ENCODE results near the gene ST7L.

The ST7L gene

DNA sequence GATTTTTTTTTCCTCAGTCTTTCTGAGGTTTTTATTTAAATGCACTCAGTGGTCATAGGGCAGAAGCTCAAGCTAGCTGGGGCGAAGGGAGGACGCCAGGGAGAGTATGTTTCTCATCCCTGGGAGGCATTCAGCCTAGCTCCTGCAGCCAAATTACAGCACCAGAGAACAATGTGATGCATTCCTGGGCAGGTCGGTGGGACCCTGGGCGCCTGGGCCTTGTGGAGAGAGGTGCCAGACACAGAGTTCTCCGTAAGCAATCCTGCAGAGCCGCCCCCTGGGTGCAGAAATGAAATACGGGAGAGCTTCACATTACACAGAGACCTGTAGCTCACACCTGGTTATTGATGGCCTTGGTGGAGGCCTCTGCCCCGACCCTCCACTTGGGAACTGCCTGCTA lies 94.7 kb downstream of the ST7L start:
- DNase-seq (ENCODE audit: low read depth, low spot score), result no peak
- H3K4me3 ChIP-seq (ENCODE audit: low read length), result no peak overlapping the region

DNA sequence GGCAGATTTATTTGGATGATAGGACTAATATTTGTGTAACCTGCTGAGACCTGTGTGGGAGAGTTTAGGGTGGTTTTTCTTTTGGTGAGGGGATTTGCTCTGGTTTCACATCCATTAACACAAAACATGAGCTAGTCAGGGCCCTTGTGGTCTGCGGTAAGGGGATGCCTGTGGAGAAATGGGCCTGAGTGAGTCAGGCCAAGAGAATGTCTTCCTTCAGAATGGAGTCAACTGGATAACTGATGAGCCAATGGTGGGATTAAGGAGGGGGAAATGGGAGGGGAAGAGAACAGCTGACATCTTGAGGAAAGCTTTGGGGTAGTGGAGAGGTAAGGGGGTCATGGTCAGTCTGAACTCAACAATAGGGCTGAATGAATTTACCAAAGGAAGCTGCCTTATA lies 96.3 kb downstream of the ST7L start:
- no peak for DNase-seq (ENCODE audit: low read depth, low spot score)
- H3K4me3 ChIP-seq (ENCODE audit: low read length), result no peak overlapping the region

DNA sequence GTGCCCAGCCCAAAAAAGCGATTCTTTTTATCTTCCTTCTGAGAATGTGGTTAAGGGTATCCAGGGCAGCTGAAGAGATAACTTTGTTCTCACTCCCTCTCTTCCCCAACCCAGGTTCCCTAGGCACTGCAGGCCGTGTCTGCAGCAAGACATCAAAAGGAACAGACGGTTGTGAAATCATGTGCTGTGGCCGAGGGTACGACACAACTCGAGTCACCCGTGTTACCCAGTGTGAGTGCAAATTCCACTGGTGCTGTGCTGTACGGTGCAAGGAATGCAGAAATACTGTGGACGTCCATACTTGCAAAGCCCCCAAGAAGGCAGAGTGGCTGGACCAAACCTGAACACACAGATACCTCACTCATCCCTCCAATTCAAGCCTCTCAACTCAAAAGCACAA lies 98.8 kb downstream of the ST7L start:
- peak; percentile 32 for DNase-seq (ENCODE audit: low read depth, low spot score)
- no peak overlapping the region for H3K4me3 ChIP-seq (ENCODE audit: low read length)

DNA sequence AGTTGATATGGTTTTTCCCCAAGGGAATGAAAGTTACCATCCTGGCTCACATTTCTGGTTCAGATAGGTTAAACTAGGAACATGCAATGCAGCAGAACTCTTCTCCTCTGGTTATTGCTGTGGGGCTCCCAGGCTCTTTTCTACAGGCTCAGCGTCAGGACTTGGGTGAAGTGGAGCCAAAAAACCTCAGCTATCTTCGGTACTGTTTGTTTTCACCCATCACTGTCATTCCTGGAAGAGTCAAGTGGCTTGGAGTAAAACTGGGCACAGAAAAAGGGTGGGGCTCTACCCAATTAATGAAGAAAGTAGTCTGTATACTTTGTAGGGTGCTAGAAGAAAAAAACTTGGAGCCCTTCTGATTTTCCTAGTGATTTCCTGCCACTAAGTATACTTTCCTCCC lies 100.8 kb downstream of the ST7L start:
- DNase-seq (ENCODE audit: low read depth, low spot score), result no peak
- H3K4me3 ChIP-seq (ENCODE audit: low read length), result no peak overlapping the region

DNA sequence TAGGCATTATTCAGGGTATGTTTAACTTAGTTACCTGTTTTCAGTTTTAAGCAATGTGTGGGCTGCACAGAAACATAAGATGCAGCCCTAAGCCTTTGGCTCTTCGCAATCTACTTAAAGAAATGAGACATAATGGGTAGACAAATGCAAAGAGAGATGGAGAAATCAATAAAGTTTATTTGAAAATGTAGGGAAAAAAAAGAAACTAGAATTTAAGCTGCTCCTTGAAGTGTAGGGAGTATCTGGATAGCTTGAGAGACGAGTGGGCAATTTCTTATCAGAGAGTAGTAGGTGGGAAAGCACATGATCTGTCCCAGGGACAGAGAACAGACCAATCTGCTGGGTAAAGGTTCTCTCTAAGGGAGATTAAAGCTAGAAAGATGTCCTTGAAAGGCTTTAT lies 101.3 kb downstream of the ST7L start:
- H3K4me3 ChIP-seq (ENCODE audit: low read length), result no peak overlapping the region
- no peak for DNase-seq (ENCODE audit: low read depth, low spot score)

DNA sequence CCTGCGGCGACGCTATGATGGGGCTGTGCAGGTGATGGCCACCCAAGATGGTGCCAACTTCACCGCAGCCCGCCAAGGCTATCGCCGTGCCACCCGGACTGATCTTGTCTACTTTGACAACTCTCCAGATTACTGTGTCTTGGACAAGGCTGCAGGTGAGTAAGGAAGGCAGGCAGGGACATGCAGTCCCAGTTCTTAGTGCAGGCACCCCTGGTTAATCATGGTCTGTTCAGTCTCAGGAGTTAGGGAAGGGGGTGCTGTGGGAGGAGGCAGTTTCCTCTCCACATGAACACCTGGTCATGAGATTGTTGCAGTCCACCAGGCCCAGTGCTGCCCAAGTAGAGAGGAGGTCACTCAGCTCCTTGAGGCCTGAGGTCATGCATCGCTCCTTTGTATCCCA lies 101.7 kb downstream of the ST7L start:
- H3K4me3 ChIP-seq (ENCODE audit: low read length), result no peak overlapping the region
- no peak for DNase-seq (ENCODE audit: low read depth, low spot score)

DNA sequence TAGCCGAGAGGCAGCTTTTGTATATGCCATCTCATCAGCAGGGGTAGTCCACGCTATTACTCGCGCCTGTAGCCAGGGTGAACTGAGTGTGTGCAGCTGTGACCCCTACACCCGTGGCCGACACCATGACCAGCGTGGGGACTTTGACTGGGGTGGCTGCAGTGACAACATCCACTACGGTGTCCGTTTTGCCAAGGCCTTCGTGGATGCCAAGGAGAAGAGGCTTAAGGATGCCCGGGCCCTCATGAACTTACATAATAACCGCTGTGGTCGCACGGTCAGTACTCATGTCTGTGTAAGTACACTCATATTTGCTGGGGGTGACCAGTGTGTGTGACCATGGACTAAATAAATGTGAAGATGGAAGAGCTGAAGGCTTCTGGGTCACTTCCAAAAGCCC lies 102.8 kb downstream of the ST7L start:
- DNase-seq (ENCODE audit: low read depth, low spot score), result no peak
- H3K4me3 ChIP-seq (ENCODE audit: low read length), result no peak overlapping the region

DNA sequence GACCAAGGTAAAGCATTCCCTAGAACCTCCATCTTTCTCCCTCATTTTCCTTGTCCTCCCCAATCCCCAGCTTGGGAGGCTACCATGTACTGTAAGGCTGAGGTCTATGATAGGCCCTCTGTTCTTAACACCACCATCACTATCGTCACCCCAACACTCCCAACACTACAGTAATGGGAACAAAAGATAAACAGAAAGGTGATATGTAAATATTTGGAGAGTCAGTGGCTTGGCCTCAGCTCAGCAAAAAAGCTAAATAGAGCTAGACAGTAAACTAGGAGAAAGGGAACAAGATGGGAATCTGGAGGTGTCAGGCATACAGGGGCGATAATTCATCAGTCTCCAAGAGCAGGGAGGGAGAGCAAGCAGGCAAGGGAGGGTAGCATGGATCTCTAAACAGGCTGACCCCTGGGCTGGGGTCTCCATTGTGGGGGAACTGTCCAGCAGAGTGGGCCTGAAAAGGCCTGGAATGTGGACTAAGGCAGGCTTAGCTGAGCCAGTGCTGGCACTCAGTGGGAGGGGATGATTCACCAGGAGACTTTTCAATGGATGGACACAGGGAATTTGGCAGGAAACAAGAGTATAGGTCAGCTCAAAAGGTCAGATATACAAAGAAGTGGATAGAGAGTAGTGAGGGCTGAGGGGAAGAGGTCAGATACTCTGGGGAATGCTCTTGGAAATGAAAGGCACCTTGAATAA lies 103.5 kb downstream of the ST7L start:
- no peak for DNase-seq (ENCODE audit: low read depth, low spot score)
- H3K4me3 ChIP-seq (ENCODE audit: low read length), result no peak overlapping the region

DNA sequence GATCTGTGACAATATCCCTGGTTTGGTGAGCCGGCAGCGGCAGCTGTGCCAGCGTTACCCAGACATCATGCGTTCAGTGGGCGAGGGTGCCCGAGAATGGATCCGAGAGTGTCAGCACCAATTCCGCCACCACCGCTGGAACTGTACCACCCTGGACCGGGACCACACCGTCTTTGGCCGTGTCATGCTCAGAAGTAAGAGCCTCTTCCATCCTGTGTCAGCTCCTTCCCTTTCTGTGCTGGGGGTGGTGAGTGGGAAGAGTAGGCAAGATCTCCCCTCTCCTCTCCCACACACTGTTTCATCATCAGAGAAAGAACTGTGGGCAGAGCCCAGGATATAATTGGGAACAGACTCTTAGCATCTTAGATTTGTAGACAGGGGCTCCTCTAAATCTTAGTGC lies 104.0 kb downstream of the ST7L start:
- DNase-seq (ENCODE audit: low read depth, low spot score), result no peak
- H3K4me3 ChIP-seq (ENCODE audit: low read length), result no peak overlapping the region

DNA sequence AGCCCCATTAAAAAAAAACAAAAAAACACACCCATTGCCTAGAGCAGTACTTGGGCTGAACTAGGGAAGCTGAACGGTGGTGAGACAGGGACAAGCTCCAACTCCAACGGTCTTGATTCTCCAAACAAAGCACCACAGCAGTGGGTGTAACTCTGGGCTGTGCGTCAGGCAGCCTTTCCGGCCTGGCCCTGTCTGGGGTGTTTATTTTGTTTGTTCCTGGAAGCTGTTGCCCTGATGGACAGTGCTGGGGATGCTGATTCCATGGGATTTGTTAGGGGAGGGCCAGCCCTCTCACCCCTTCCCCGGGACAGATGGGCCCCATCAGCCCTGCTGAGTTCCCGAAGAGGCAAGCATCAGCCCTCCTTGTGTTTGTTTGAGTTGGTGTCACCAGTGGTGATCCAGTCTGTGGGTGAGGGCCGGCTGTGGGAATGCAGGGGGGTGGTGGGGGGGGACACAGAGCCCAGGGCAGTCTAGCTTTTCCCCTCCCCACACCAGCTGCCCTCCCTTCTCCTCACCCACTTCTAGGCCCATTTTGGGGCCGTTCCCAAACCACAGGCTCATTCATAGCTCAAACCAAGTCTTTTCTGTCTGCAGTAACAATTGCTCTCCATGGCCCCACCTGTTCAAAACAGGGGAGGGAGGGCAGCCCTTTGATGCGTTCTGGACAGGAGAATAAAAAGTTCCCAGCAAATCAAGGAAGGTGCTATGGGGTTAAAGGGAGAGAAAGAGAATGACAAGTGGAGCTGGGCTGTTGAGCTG lies 105.7 kb downstream of the ST7L start:
- no peak overlapping the region for H3K4me3 ChIP-seq (ENCODE audit: low read length)
- no peak for DNase-seq (ENCODE audit: low read depth, low spot score)

DNA sequence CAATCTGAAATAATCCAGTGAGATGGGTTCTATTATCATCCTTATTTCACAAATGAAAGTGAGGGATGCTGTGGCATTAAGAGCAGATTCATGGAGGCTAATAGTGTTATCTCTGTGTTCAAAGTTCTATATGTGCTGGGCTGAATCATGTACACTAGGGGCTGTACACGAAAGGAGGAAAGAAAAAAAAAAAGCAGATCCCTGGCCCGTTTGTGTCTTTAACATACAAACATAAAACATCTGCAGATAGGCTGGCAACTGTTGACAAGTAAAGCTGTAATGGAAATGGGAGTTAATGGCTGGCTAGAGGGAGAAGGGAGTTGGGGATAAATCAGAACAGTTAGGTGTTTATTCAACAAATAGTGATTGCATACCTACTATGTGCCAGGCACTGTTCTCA lies 107.0 kb downstream of the ST7L start:
- DNase-seq (ENCODE audit: low read depth, low spot score), result no peak
- H3K4me3 ChIP-seq (ENCODE audit: low read length), result no peak overlapping the region

DNA sequence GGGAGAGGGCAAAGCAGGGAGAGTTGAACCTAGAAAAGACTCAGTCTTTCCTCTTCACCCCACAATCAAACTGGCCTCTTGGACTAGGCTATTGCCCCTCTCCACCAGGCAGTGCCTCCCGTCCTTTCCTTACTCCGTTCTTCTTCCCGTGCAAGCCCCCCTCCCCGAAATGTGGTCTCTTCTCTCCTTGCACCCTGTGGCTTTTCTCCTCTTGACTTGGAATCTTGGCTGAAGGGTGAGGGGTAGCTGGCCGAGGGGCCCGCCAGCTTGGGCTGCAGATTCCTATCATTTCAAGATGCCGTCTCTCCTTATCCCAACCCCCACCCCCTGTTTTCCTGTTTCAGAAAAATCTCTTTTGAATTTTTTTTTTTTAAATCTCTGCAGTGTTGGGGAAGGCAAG lies 108.6 kb downstream of the ST7L start:
- no peak for DNase-seq (ENCODE audit: low read depth, low spot score)
- H3K4me3 ChIP-seq (ENCODE audit: low read length), result no peak overlapping the region

DNA sequence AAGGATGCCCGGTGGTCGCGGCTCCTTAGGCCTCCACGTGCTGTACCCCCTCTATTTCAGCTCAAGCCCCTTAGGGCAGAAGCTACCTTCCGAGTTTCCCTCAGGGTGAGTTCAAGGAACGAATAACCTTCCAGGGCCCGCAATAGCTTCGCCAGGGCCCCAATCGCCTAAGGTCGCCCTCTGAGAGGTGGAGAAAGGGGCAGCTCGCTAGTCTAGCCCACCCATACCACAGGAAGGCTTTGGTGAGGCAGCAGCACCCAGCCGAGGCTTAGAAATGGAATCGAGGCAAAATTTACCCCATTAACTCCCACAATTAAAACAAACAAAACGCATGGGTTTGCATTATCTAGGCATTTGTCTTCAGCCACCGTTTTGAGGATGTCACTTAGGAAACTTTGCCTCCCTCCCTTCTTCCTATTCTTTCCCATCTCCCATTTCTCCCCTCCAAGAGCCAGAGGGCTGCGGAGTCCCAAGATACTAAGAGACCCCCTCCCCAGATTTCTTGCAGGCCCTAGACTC lies 109.2 kb downstream of the ST7L start:
- DNase-seq (ENCODE audit: low read depth, low spot score), result no peak
- no peak overlapping the region for H3K4me3 ChIP-seq (ENCODE audit: low read length)

DNA sequence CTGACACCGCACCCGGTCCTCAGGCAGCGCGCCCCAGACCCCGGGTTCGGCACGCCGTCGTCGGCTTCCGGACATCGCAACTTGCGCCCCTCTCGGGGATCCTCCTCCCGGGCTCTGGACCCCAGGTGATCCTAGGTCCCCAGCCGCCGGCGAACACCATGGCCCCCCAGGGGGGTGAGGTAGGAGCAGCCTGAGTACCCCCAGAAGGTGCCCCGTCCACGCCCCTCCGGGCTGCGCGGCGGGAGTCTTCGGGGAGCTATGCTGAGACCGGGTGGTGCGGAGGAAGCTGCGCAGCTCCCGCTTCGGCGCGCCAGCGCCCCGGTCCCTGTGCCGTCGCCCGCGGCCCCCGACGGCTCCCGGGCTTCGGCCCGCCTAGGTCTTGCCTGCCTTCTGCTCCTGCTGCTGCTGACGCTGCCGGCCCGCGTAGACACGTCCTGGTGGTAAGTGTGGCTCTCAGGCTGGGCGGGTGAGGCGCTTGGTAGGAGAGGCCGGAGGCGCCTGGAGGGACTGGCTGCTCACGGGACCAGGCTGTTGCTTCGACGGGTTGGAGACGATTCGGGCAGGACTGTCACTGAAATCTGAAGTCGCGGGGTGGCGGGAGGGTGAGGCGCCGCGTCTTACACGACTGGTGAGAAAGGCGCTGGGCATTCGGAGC lies 109.8 kb downstream of the ST7L start:
- H3K4me3 ChIP-seq (ENCODE audit: low read length), result peak overlapping the region; percentile 53
- no peak for DNase-seq (ENCODE audit: low read depth, low spot score)

DNA sequence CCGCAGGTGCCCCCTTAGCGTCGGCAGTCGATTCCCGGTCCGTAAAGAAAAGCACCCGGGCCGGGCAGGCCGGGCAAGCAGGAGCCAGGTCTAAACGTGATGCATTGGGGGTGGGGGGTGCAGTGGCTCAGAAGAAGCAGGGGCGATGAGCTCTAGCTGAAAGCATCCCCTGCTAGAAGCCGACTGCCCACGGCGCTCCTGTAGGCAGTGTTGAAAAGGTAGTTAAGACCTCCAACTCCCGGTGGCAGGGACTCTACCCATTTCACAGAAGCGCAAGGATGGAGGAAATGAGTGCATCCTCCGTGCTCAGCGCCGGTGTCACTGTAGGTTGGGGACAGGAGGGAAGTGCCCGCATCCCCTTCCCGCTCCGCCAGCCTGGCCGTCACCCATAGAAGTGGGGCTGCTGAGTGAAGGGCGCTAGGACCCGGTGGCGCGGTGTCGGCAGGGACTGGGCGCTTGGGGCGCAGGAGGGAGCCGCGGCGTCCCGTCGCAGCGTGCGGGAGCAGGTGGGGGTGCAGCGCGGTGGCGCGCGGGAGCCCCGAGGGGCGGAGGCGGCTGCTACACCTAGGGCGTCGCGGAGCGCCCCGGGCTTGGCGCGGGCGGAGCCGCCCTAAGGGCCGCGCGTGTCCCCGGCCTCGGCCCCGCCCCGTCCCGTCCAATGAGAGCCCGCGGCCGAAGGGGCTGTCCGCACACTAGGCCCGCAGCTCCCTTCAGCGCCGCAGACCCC lies 110.5 kb downstream of the ST7L start, which contains the start of gene WNT2B:
Gene WNT2B (plus strand): TSS at position 688 of the 727 bp plus-strand sequence. CDS start 298 bp downstream, outside the sequence.
- peak within 1 kb of the TSS; percentile 53 for H3K4me3 ChIP-seq (ENCODE audit: low read length)

DNA sequence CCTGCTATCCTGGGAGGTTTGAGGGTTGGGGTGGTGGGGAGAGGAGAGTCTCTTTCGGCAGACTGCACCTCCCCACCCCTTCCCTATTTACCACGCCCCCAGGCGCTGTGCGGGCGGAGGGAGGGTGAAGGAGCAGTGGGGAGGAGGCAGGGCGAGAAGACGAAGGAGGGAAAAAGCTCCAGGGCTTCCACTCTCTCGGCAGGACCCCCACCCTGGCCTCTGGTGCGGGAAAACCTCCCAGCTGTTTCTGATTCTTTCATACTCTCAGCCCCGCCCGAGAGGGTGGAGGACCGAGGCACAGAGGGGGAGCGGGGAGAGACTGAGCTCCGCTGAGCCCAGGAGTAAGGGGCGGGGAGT lies 111.0 kb downstream of the ST7L start:
- no peak for DNase-seq (ENCODE audit: low read depth, low spot score)
- H3K4me3 ChIP-seq (ENCODE audit: low read length), result peak overlapping the region; percentile 53

More for the DNA sequence above, 110.5 kb downstream of the ST7L start, which contains the start of gene WNT2B:
- DNase-seq (ENCODE audit: low read depth, low spot score), result peak; percentile 42

DNA sequence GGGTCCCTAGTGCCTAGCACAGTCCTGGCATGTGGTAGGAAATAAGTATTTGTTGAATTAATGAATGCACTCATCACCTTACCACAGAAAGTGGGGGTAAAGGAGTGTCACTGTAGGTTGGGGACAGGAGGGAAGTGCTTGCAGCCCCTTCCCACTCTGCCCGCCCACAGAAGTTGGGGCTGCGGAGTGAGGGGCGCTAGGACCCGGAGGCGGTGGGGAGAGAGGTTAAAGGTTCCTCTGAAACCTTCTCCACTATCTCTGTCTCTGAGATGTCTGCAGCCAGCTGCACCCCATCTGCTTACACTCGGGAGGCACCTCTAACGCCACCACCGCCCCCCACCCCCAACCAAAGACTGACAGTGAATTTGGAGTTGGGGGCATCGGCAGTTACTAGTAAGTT lies 111.6 kb downstream of the ST7L start:
- no peak overlapping the region for H3K4me3 ChIP-seq (ENCODE audit: low read length)
- no peak for DNase-seq (ENCODE audit: low read depth, low spot score)

DNA sequence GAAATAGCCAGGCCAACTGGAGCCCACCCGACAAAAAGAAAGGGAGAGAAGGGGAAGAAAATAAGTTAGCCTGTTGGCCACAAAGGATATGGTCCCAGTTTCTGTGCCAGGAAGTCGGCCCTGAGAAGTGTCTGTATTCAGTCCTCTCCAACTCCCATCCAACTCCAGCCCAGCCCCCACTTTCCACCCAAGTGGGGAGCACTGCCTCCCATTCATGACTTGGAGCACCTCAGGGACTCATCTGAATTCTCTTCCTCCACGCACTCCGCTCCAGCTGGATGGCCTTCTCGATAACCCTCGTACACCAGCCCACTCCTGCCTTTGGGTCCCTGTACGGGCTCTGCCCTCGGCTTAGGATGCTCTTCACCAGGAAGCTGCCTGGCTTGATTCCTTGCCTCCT lies 112.2 kb downstream of the ST7L start:
- no peak for DNase-seq (ENCODE audit: low read depth, low spot score)
- H3K4me3 ChIP-seq (ENCODE audit: low read length), result no peak overlapping the region

DNA sequence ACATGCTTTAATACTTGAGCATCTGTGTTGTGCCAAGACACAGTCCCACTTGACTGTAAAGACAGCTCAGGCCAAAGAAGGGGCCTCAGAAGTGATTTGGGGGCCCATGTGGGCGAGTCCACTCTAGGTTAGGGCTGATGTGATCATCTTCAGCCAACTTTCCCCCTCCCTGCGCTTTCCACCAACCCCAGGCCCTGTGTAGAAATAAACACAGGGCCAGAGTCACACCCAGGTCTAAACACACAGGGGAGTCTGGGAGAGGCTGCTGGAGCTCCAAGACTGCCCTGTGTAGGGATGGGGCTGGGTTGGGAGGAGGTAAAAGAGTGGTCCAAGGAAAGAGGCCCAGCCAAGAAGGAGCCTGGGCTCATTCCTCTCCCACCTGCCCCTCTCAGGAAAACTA lies 112.6 kb downstream of the ST7L start:
- DNase-seq (ENCODE audit: low read depth, low spot score), result no peak
- H3K4me3 ChIP-seq (ENCODE audit: low read length), result no peak overlapping the region

DNA sequence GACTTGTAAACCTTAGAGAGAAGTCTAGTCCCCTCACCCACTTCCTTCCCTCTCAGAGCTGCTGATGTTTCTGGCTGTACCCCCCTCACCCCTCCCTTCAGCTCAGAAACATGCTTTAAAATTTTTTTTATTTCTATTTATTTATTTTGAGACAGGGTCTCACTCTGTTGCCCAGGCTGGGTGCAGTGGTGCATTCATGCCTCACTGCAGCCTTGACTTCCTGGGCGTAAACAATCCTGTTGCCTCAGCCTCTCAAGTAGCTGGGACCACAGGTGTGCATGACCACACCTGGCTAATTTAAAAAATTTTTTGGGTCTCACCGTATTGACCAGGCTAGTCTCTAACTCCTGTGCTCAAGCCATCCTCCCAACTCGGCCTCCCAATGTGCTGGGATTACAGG lies 113.1 kb downstream of the ST7L start:
- DNase-seq (ENCODE audit: low read depth, low spot score), result no peak
- no peak overlapping the region for H3K4me3 ChIP-seq (ENCODE audit: low read length)

Measured in Jurkat, Clone E6-1 (cell line).